ENCODE results near the gene PTPN6. TPM values are rescaled to one million over a fixed set of nuclear protein-coding genes. Genes with fewer than 3 reads are reported as not detected.
A peak's percentile ranks its signal among the peaks of the same experiment; 100 is the strongest.

PTPN6 gene
- total RNA-seq, 1 experiment from 2014 or later: 47.7 TPM

DNA sequence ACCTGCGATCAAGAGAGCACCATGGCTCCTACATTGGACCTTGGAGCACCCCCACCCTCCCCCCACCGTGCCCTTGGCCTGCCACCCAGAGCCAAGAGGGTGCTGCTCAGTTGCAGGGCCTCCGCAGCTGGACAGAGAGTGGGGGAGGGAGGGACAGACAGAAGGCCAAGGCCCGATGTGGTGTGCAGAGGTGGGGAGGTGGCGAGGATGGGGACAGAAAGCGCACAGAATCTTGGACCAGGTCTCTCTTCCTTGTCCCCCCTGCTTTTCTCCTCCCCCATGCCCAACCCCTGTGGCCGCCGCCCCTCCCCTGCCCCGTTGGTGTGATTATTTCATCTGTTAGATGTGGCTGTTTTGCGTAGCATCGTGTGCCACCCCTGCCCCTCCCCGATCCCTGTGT lies 9.4 kb upstream of the PTPN6 start:
- Histone ChIP-seq H4K20me1 (ENCODE audit: insufficient read depth) (no peaks in the 10 kb centered on the region), H3K79me2 (ENCODE audit: insufficient read depth, low read length) (peaks cover 16% of the 10 kb centered on the region), H3K9ac (ENCODE audit: low read length) (no peak overlapping the region), H3K9me2 (ENCODE audit: insufficient read depth) (no peaks in the 10 kb centered on the region), H3K4me2 (ENCODE audit: low read length) (no peak overlapping the region), H3K9me3 (ENCODE audit: control insufficient read depth in 1 of 2, insufficient read depth in 1 of 2, low read depth in 1 of 2, low read length in 2 of 2) (no peaks in the 10 kb centered on the region), H3K27me3 (ENCODE audit: insufficient read depth, low read length) (no peaks in the 10 kb centered on the region), H2AFZ (ENCODE audit: low read depth, low read length, poor library complexity, severe bottlenecking) (no peak overlapping the region), H3K4me1 (ENCODE audit: control insufficient read depth in 1 of 2, insufficient read depth in 2 of 2, low read length in 2 of 2) (peaks cover 22 to 69% of the 10 kb centered on the region in 2 experiments), H3K27ac (ENCODE audit: low read depth, low read length) (peak overlapping the region; percentile 26; the same call in 1 of the 2 replicates), H3K4me3 (replicated peaks in 1 of 2; ENCODE audit: low read depth in 1 of 2, low read length in 2 of 2) (no peak overlapping the region), H3K36me3 (ENCODE audit: control insufficient read depth in 1 of 2, insufficient read depth in 2 of 2, low read length in 2 of 2) (peaks cover 6 to 9% of the 10 kb centered on the region in 2 experiments; a peak in 2 of 4 replicates)
- intact Hi-C loops (cut with micrococcal nuclease): loop anchor here (10.0 kb wide), 1 partner anchor 103 kb away; no protein-coding TSS in a partner anchor
- ChIA-PET RAD21 (ENCODE audit: low non-redundant PET in 1 of 2, low total read pairs in 2 of 2, uncharacterized antibody in 2 of 2, unreplicated experiment in 2 of 2) (no interaction called here), CTCF (no interaction called here), POLR2A (interaction anchor here (1.2 to 6.2 kb wide), 3 partner anchors 16 to 72 kb away, joined by 3 to 106 read pairs (median 6); partner anchors contain the start of genes SPSB2 and TPI1)
- DNase-seq (ENCODE audit: low read depth, low spot score) (no peak), ATAC-seq (no peak)
- no peak for TF ChIP-seq EZH2phosphoT487 (IDR thresholded peaks at IDR 0.05; ENCODE audit: borderline replicate concordance)
- no peak for TF ChIP-seq ELF1 (IDR thresholded peaks at IDR 0.05; ENCODE audit: borderline replicate concordance, low read depth)
- BruUV-seq (replicated peaks): no TSS peak

DNA sequence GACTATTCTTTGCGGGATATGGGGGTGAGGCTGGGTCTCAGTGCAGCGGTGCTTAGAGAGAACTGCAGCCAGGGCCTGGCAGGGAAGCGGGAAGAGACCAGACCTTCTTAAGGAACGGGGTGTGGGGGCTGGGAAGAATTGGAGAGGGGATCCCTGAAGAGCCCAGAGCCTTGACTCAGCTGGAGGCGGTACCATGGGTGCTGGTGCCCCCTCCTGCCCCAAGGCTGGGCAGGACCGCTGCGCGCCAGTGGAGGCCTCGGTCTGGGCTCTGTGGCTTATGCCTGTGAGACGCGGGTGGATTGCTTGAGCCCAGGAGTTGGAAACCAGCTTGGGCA lies 8.9 kb upstream of the PTPN6 start:
- 0 out of 2 replicates have a peak overlapping the region, but pooled peaks have one; percentile 92 for H3K4me2 ChIP-seq (ENCODE audit: low read length)
- intact Hi-C loops (cut with micrococcal nuclease): loop anchor here (10.0 kb wide), 1 partner anchor 103 kb away; no protein-coding TSS in a partner anchor
- no TSS peak for BruUV-seq (replicated peaks)
- peaks cover 4 to 9% of the 10 kb centered on the region in 2 experiments; a peak in 2 of 4 replicates for H3K36me3 ChIP-seq (ENCODE audit: control insufficient read depth in 1 of 2, insufficient read depth in 2 of 2, low read length in 2 of 2)
- H2AFZ ChIP-seq (ENCODE audit: low read depth, low read length, poor library complexity, severe bottlenecking): no peak overlapping the region
- peak overlapping the region; percentile 99 for H3K27ac ChIP-seq (ENCODE audit: low read depth, low read length)
- H3K4me3 ChIP-seq (replicated peaks in 1 of 2; ENCODE audit: low read depth in 1 of 2, low read length in 2 of 2): no peak overlapping the region
- H3K9ac ChIP-seq (ENCODE audit: low read length): peak overlapping the region; percentile 88; the same call in 1 of the 2 replicates
- no peak for ATAC-seq
- peaks cover 21% of the 10 kb centered on the region for H3K79me2 ChIP-seq (ENCODE audit: insufficient read depth, low read length)
- no peak for TF ChIP-seq SRF (IDR thresholded peaks at IDR 0.05; ENCODE audit: low read depth)
- no peak for TF ChIP-seq POLR2A (IDR thresholded peaks at IDR 0.05; ENCODE audit: borderline replicate concordance, extremely low read depth, insufficient read depth, insufficient read length)
- TF ChIP-seq, protein P1, sequence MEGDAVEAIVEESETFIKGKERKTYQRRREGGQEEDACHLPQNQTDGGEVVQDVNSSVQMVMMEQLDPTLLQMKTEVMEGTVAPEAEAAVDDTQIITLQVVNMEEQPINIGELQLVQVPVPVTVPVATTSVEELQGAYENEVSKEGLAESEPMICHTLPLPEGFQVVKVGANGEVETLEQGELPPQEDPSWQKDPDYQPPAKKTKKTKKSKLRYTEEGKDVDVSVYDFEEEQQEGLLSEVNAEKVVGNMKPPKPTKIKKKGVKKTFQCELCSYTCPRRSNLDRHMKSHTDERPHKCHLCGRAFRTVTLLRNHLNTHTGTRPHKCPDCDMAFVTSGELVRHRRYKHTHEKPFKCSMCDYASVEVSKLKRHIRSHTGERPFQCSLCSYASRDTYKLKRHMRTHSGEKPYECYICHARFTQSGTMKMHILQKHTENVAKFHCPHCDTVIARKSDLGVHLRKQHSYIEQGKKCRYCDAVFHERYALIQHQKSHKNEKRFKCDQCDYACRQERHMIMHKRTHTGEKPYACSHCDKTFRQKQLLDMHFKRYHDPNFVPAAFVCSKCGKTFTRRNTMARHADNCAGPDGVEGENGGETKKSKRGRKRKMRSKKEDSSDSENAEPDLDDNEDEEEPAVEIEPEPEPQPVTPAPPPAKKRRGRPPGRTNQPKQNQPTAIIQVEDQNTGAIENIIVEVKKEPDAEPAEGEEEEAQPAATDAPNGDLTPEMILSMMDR (IDR thresholded peaks at IDR 0.05 in 2 of 3, conservative IDR thresholded peaks at IDR 0.05 in 1 of 3; ENCODE audit: borderline replicate concordance in 1 of 3, insufficient read depth in 1 of 3, low read depth in 2 of 3, low read length in 2 of 3): no peak
- TF ChIP-seq, protein P2, sequence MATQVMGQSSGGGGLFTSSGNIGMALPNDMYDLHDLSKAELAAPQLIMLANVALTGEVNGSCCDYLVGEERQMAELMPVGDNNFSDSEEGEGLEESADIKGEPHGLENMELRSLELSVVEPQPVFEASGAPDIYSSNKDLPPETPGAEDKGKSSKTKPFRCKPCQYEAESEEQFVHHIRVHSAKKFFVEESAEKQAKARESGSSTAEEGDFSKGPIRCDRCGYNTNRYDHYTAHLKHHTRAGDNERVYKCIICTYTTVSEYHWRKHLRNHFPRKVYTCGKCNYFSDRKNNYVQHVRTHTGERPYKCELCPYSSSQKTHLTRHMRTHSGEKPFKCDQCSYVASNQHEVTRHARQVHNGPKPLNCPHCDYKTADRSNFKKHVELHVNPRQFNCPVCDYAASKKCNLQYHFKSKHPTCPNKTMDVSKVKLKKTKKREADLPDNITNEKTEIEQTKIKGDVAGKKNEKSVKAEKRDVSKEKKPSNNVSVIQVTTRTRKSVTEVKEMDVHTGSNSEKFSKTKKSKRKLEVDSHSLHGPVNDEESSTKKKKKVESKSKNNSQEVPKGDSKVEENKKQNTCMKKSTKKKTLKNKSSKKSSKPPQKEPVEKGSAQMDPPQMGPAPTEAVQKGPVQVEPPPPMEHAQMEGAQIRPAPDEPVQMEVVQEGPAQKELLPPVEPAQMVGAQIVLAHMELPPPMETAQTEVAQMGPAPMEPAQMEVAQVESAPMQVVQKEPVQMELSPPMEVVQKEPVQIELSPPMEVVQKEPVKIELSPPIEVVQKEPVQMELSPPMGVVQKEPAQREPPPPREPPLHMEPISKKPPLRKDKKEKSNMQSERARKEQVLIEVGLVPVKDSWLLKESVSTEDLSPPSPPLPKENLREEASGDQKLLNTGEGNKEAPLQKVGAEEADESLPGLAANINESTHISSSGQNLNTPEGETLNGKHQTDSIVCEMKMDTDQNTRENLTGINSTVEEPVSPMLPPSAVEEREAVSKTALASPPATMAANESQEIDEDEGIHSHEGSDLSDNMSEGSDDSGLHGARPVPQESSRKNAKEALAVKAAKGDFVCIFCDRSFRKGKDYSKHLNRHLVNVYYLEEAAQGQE (IDR thresholded peaks at IDR 0.05; ENCODE audit: low read depth): no peak
- H3K27me3 ChIP-seq (ENCODE audit: insufficient read depth, low read length): no peaks in the 10 kb centered on the region
- POLR2A ChIA-PET: interaction anchor here (2.9 to 6.2 kb wide), 3 partner anchors 9 to 166 kb away, joined by 22 to 106 read pairs (median 77); partner anchors contain the start of genes C1RL, SPSB2 and TPI1
- DNase-seq (ENCODE audit: low read depth, low spot score): no peak
- no peaks in the 10 kb centered on the region for H3K9me3 ChIP-seq (ENCODE audit: control insufficient read depth in 1 of 2, insufficient read depth in 1 of 2, low read depth in 1 of 2, low read length in 2 of 2)
- H4K20me1 ChIP-seq (ENCODE audit: insufficient read depth): no peaks in the 10 kb centered on the region
- RAD21 ChIA-PET (ENCODE audit: low non-redundant PET in 1 of 2, low total read pairs in 2 of 2, uncharacterized antibody in 2 of 2, unreplicated experiment in 2 of 2): no interaction called here
- peaks cover 21 to 69% of the 10 kb centered on the region in 2 experiments for H3K4me1 ChIP-seq (ENCODE audit: control insufficient read depth in 1 of 2, insufficient read depth in 2 of 2, low read length in 2 of 2)
- CTCF ChIA-PET: interaction anchor here (6.1 kb wide), 1 partner anchor 20 kb away, joined by 101 read pairs; no protein-coding TSS in a partner anchor
- H3K9me2 ChIP-seq (ENCODE audit: insufficient read depth): no peaks in the 10 kb centered on the region

All from HCT116 (cell line).